Activated gamma-delta T cell treated with Interleukin-2 at 50 U/mL for 16 hours (primary cell): ENCODE data around the gene FOLR1.

ENCODE experiments used
- DNase-seq: peaks from one replicate; pipeline ENCODE4 v3.0.0-alpha.2; 2020

The FOLR1 gene

DNA sequence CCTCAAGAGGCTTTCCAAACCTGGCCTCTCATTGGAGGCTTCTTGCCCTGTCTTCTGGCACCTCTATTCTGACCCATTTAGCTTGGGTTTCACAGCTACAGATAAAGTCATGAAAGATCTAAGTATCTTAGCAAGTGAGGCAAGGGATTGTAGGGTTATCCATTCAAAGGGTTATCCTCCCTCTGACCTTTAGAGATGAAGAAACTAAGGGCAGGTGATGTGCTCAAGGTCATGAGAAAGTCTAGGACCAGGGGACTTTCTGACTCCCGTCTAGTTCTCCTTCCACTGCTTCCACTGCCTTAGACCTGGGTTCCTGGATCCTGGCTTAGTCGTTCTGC, 44.8 kb downstream of the FOLR1 start:
- no peak for DNase-seq

DNA sequence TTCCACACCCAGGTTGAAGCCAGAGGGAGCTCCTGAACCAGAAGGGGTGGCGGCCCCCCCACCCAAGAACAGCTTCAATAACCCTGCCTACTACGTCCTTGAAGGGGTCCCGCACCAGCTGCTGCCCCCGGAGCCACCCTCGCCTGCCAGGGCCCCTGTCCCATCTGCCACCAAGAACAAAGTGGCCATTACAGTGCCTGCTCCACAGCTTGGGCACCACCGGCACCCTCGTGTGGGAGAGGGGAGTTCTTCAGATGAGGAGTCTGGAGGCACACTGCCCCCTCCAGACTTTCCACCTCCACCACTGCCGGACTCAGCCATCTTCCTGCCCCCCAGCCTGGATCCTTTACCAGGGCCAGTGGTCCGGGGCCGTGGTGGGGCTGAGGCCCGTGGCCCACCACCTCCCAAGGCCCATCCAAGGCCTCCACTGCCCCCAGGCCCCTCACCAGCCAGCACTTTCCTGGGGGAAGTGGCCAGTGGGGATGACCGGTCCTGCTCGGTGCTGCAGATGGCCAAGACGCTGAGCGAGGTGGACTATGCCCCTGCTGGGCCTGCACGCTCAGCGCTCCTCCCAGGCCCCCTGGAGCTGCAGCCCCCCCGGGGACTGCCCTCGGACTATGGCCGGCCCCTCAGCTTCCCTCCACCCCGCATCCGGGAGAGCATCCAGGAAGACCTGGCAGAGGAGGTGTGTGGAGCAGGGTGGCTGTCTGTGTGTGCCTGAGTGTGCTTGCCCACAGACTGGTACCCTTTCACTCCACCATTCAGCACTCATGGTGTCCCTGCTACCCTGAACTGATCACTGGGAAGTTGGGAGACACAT, 45.4 kb downstream of the FOLR1 start:
- no peak for DNase-seq

DNA sequence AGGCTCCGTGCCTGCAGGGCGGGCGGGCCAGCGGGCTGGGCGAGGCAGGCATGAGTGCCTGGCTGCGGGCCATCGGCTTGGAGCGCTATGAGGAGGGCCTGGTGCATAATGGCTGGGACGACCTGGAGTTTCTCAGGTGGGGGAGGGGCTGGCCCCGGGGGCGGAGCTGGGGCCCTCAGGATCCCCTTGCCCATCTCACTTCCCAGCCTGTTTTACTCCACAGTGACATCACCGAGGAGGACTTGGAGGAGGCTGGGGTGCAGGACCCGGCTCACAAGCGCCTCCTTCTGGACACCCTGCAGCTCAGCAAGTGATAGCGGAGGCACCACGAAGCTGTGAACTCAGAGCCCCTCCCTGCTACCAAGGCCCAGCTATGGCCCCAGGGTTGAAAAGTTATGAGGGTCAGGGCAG, 46.1 kb downstream of the FOLR1 start:
- DNase-seq: peak; percentile 25

GRCh38 chr11:72238492-72239312, 46.8 kb downstream of the FOLR1 start:
- DNase-seq: no peak

DNA sequence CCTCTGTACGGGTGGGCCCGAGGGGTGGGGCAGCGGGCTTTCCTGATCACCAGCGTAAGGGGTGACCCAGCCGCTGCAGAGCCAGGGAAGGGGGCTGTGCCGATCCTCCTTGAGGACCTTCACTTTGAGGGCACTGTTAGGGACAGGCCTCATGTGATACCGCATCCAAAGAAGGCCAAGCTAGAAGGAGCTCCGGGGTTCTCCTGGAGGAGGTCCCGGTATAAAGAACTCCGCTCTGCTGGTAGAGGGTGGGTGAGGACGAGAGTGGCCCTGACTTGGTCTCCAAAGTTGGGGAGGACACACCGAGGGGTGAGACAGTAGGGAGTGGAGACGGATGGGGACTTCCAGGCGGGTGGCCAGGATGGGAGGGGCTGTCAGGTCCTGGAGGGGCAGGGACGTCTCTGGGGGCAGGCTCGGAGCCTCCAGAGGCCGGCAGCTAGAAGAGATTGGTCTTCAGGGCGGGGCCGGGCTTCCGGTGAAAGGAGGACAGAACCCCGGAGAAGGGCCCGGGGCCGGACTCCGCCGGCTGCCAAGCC, 47.4 kb downstream of the FOLR1 start:
- DNase-seq: no peak

GRCh38 chr11:72239849-72240460, 48.0 kb downstream of the FOLR1 start:
- DNase-seq: no peak

DNA sequence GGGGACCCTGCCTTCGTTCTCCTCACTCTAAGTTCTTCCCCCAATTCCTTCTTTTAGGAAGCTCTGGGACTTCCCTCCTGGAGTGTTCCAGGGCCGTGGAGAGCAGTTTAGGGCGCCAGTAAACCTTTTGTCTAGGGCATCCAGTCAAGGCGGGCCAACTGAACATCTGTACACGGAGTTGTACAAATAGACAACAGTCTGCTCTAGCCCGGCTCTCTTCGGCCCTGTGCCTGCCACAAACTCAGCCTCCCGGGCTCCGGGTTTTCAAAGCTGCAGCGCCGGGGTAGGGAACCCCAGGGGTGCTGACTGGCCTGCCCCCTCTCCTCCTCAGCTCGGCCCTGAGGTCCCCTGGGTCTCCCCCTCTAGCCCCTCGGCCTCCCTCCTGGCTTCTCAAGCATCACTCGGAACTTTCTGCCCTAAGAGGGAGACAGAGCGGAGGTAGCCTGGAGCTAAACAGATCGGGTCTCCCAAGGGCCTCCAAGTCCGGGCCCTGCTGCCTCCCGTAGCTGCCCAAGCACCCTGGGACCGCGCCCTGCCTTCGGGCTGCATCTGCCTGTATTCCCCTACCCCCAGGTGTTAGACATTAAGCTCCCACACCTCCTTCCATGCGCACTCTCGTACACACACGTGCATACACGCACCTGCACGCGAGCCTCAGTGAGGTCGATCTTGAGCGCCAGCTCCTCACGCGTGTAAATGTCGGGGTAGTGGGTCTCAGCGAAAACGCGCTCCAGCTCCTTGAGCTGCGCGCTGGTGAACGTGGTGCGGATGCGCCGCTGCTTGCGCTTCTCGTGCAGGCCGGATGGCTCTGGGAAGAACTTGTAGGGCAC, 48.7 kb downstream of the FOLR1 start:
- DNase-seq: no peak

DNA sequence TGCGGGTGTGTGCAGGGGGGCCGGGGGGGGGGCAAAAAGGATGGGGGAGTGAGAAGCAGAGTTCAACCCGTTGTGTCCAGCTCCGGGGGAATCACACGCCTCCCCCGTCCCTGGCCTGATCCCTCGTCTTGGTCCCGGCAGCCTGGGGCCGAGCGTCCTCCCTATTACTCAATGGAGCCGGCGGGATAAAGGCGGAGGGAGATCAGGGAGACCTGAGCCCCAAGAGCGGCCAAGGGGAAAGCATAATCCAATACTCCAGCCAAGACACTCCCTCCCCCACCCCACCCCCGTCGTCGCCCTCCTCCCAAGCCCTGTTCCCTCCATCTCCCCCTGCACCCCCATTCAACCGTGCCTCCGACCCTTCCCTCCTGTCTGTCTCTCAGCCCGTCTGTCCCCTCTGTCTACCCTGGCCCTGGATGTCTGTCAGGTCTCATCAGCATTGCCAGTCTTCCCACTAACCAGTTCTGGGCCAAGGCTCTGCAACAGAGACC, 49.4 kb downstream of the FOLR1 start:
- no peak for DNase-seq

DNA sequence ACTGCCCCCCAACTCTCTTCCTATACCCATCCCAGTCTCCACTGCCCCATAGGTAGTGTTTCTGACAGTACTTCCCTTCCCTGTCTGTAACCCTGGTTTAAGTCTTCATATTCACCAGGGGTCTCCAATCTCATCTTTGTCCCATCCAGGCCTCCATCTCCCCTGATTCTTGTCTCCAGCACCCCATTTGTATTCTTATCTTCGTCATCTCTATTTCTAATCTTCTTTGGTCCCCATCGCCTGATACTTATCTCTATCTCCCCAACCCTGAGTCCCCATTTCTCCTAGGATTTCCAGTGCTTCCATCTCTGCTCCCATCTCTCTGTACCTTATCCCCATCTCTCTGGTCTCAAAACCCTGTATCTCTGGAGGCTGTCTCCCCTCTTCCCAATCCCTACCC, 50.2 kb downstream of the FOLR1 start:
- DNase-seq: no peak

- DNase-seq: no peak
Measured at GRCh38 chr11:72243173-72244059, 51.5 kb downstream of the FOLR1 start.

DNA sequence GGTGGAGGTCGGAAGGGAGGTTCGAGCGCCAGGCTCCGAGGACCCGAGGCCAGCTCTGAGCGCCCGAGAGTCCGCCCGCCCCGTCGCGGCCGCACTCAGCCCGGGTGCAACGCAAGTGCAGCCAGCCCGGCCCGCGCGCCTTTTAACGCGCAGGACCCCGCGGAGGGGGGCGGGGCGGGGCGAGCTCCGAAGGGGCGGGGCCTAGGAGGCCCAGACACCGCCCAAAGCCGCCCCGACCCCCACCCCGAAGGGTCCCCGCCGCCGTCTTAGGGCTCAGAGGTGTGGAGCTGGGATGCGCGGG, 52.1 kb downstream of the FOLR1 start, which contains the start of gene PHOX2A:
TSS of gene PHOX2A (minus strand) at position 117 of the 301 bp plus-strand sequence. CDS start 172 bp downstream, outside the sequence.
- no peak for DNase-seq

GRCh38 chr11:72244361-72245262, 52.7 kb downstream of the FOLR1 start:
- DNase-seq: no peak

DNA sequence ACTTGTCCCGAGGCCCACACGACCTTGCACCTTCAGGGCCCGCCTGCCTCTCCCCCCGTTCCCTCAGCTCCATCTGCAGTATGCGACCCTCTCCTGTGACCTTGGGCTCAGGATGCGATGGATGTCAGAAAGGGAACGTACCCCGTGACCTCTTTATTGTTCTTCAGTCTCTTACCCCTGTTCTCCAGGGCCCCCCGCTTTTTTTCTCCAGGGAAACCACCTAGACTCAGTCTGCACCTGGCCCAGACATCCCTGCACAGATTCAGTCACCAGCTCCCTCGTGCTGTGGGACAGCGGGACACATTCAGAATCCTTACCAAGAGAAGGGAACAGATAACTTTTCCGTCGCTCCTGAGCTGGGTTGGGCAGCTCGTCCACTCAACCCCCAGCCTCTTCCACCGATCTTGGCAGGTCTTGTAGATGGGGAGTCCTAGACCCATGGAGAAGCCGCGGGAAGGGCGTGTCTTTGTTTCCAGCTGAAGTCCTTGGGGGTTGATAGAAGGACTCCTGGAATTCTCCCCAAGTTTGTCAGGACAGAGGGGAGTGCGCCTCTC, 53.4 kb downstream of the FOLR1 start:
- no peak for DNase-seq
